Stimulated activated naive CD4-positive, alpha-beta T cell (primary cell): ENCODE measurements around the gene VWF.
A peak's percentile ranks its signal among the peaks of the same experiment; 100 is the strongest.
"Not testable (repeated sequence)": the region's sequence is repeated elsewhere in the genome, so short reads cannot be mapped to it uniquely, and the experiment has no call there.

ENCODE experiments used
- DNase-seq, 6 experiments: peaks; one replicate each; lab custom pipeline; 2025; lab: John Stamatoyannopoulos, UW

The VWF gene

DNA sequence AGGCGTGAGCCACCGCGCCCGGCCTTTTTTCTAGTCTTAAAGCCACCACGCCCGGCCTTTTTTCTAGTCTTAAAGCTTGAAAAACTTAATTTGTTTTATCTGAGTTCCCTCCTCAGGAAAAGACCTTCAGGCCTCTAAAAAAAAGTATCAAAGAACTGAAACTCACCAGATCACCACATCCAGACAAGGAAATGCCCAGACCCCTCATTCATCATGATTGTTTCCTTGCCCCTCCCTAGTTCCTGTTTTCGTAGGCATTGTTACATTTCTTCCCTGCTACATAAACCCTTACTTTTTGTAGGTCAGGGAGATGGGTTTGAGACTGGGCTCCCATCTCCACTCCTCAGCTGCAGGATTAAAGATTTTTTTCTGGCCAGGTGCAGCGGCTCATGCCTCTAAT lies 21.1 kb upstream of the VWF start:
- DNase-seq, result peak in 1 of 6 experiments; percentile 5

- DNase-seq, result no peak
Measured at GRCh38 chr12:6143303-6143675, 18.8 kb upstream of the VWF start.

GRCh38 chr12:6142368-6143302 lies 18.2 kb upstream of the VWF start:
- DNase-seq, result not testable (repeated sequence)

GRCh38 chr12:6141731-6142367 lies 17.4 kb upstream of the VWF start:
- DNase-seq, result not testable (repeated sequence)

GRCh38 chr12:6140651-6141447 lies 16.4 kb upstream of the VWF start:
- peak in 5 of 6 experiments; percentile 6 to 69 (median 63) for DNase-seq

DNA sequence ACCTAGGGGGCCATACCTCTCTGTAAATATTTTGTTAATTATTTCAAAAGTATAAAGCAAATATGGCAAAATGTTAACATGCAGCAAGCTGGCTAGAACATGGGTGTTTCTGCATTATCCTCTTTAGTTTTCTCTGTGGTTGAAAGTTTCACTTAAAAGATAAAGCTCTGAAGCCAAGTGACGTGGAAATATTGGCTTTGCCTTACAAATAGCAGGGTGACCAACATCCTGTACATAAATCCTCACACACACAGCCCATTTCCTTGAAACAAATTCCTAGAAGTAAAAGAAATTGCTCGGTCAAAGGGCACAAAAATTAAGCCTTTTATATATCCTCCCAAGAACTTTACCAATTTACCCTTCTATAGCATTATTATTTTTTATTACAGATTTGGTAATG lies 10.6 kb upstream of the VWF start:
- no peak for DNase-seq

DNA sequence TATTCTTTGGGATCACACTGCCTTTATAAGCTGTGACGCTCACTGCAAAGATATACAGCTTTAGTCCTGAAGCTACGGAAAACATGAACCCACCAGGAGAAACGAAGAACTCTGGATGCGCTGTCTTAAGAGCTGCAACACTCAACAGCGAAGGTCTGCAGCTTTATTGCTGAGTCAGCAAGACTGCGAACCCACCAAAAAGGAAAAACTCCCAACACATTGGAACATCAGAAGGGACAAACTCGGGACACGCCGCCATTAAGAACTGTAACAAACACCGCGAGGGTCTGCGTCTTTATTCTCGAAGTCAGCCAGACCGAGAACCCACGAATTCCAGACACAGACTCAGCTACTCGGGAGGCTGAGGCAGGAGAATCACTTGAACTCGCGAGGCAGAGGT lies 9.2 kb upstream of the VWF start:
- no peak for DNase-seq

- DNase-seq, result no peak
Measured at GRCh38 chr12:6132496-6132895, 8.0 kb upstream of the VWF start.

- no peak for DNase-seq
Measured at GRCh38 chr12:6125310-6125608, 789 bp upstream of the VWF start.

GRCh38 chr12:6123258-6123657 lies 1.2 kb downstream of the VWF start:
- DNase-seq, result no peak

- no peak for DNase-seq
Measured at GRCh38 chr12:6122201-6122600, 2.3 kb downstream of the VWF start.

- DNase-seq, result no peak
Measured at GRCh38 chr12:6120796-6121473, 3.5 kb downstream of the VWF start.

DNA sequence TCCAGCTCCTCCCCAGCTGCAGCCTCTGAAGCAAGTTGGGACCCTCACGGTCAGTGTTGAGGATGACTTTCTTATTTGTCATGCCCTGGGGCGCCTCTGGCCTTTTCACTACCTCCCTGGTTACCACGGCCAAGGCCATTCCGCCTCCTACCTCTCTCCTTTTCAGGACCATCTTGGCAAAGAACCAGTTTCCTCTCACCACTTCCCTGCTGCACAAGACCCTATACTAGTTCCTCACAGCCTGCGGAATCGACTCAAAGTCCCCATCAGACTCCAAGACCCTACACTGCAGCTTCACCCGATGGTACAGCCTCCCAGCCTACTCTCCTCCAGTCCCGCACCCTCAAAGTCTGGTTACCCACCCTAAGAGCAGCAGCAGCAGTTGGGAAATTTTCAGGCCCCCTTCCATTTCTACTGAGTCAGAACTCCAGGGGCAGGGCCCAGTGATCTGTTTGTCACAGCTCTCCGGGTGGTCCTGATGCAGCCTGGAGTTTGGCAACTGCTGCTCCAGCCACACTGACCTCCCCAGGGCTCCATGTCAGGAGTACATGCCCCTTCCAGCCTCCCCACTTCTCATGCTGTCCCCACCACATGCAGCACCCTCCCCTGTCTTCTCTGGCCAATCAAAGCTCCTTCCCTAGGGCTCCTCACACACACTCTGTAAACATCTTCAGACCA lies 5.4 kb downstream of the VWF start:
- no peak for DNase-seq

GRCh38 chr12:6116471-6117021 lies 7.9 kb downstream of the VWF start:
- no peak for DNase-seq

DNA sequence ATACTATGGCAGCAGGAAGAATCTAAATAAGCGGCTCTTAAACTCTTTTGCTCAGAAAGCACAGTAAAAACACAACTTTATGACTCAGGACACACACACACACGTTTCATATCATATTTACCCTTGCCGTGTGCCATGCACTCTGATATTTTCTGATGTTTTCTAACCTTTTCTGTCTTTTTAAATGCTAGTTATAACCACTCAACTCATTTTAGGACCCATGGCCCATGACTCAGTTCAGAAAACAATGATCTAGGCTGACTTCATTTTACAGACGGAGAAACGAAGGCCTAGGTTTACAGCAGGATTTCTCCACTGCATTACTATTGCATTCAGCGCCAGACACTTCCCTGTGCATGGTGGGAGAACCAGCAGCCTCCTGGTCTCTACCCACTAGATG lies 9.1 kb downstream of the VWF start:
- DNase-seq, result no peak

- no peak for DNase-seq
Measured at GRCh38 chr12:6114476-6114870, 10.0 kb downstream of the VWF start.

DNA sequence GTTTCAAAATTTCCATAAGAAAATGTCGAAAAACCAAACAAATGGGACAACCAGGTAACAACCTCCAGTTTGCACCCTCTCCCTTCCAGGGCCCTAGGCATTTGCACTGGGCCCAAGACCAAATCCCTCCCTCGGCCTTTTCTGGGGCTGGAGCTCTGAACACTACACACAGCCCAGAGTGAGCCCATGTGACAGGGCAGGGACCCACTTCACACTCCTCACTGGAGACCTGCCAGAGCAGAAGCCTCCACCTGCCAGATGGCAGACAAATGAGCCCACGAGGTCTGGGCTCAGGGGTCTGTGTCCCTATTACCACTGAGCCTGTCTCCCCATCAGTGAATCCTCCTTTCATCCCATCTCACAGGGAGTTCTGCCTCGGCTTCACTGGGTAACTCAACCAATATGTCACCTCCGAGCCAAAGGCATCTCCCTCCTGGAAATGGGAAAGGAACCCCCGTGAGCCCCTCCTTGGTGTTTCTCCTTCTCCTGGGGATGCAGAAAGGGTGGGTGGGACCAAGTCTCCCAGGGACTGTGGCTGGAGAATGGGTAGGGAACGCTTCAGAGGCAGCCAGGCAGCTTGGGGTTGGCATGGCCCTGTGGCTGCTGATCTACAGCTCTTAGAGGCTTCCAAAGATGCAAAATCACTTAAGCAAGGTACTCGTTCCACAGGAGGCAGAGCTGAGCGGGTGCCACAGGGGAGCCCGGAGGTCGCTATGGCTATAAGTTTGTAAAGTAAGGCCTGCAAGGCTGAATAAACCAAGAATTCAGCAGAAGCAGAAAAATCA lies 10.6 kb downstream of the VWF start:
- DNase-seq, result no peak

GRCh38 chr12:6112004-6112403 lies 12.5 kb downstream of the VWF start:
- no peak for DNase-seq

- no peak for DNase-seq
Measured at GRCh38 chr12:6110006-6110405, 14.5 kb downstream of the VWF start.

DNA sequence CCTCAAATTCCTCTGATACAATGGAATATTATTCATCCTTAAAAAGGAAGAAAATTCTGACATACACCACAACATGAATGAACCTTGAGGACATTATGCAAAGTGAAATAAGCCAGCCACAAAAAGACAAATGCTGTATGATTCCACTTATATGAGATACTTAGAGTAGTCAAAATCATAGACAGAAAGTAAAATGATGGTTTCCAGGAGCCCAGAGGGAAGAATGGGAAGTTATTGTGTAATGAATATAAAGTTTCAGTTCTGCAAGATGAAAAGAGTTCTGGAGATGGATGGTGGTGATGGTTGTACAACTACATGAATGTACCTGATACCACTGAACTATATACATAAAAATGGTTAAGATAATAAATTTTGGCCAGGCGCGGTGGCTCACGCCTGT lies 18.3 kb downstream of the VWF start:
- DNase-seq, result no peak

GRCh38 chr12:6104842-6105241 lies 19.6 kb downstream of the VWF start:
- no peak for DNase-seq
